ENCODE results near the gene BOD1. TPM values are rescaled to one million over a fixed set of nuclear protein-coding genes. Genes with fewer than 3 reads are reported as not detected.

Gene BOD1
- total and polyA plus RNA-seq, 10 of the 15 experiments (the other 5 are each of a cell fraction or from before 2014, with no cell fraction given) = 14.1 to 35.8 (median 29.6) TPM

DNA sequence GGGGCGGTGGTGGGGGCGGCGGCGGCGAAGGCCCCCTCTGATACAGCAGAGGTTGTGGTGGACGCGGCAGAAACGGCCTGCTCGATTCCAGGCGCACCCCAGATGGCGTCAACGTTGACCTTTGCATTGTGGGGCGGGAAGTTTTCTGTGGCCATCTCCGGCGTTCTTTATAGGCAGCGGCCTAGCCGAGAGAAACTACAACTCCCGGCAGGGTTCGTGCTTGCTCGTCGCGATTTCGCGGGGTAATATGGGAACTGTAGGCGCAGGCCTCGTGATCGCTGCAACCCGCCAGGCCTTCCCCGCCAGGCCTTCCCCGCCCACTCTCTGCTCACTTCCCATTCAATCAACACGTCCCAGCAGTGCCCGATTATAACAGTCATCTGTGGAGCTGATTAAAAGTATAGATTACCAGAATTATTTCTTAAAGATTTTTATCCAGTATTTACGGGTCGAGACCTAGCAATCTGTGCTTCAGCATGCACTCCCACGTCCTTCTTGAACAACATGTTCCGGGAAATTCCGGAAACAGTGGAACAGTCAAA, at the start of gene BOD1 (continued):
- no peak for TF ChIP-seq ASH2L (IDR thresholded peaks at IDR 0.05; ENCODE audit: borderline replicate concordance, low read depth)
- TF ChIP-seq ATF7 (IDR thresholded peaks at IDR 0.05; ENCODE audit: low read depth) = peak; percentile 65
- no peak for TF ChIP-seq GATAD2B (conservative IDR thresholded peaks at IDR 0.05; ENCODE audit: low read depth)
- no peak for TF ChIP-seq NFXL1 (IDR thresholded peaks at IDR 0.05; ENCODE audit: borderline replicate concordance)
- TF ChIP-seq NR2C1 (IDR thresholded peaks at IDR 0.05) = peak; percentile 95
- no peak for TF ChIP-seq JUND (IDR thresholded peaks at IDR 0.05; ENCODE audit: low read depth, low read length)
- TF ChIP-seq TCF3 (IDR thresholded peaks at IDR 0.05; ENCODE audit: borderline replicate concordance, insufficient read depth, low read depth, low read length) = no peak
- no peak for TF ChIP-seq SMC3 (IDR thresholded peaks at IDR 0.05; ENCODE audit: borderline replicate concordance, low read length)
- TF ChIP-seq NR2C2 (IDR thresholded peaks at IDR 0.05; ENCODE audit: borderline replicate concordance, control insufficient read depth, insufficient read length, low read depth) = no peak
- TF ChIP-seq IRF4 (IDR thresholded peaks at IDR 0.05; ENCODE audit: low read depth, low read length) = peak; percentile 55; the same call in 1 of the 2 replicates
- TF ChIP-seq ZNF622 (IDR thresholded peaks at IDR 0.05) = no peak
- TF ChIP-seq STAT1 (conservative IDR thresholded peaks at IDR 0.05) = no peak
- peak; percentile 97 for TF ChIP-seq TARDBP (IDR thresholded peaks at IDR 0.05; ENCODE audit: borderline replicate concordance)
- no peak for TF ChIP-seq SMAD5 (IDR thresholded peaks at IDR 0.05; ENCODE audit: low read depth)
- TF ChIP-seq SPI1 (IDR thresholded peaks at IDR 0.05; ENCODE audit: borderline replicate concordance, insufficient read depth, low read depth, low read length) = peak; percentile 82
- peak; percentile 70; the same call in 1 of the 2 replicates for TF ChIP-seq SIN3A (IDR thresholded peaks at IDR 0.05; ENCODE audit: low read depth, low read length)
- TF ChIP-seq LARP7 (IDR thresholded peaks at IDR 0.05) = no peak; the same call in 1 of the 2 replicates
- TF ChIP-seq CEBPB (IDR thresholded peaks at IDR 0.05; ENCODE audit: borderline replicate concordance in 1 of 2, low read depth in 2 of 2, low read length in 2 of 2) = no peak
- peak; percentile 89 for TF ChIP-seq SREBF1 (IDR thresholded peaks at IDR 0.05; ENCODE audit: low read length)
- TF ChIP-seq, protein P1, sequence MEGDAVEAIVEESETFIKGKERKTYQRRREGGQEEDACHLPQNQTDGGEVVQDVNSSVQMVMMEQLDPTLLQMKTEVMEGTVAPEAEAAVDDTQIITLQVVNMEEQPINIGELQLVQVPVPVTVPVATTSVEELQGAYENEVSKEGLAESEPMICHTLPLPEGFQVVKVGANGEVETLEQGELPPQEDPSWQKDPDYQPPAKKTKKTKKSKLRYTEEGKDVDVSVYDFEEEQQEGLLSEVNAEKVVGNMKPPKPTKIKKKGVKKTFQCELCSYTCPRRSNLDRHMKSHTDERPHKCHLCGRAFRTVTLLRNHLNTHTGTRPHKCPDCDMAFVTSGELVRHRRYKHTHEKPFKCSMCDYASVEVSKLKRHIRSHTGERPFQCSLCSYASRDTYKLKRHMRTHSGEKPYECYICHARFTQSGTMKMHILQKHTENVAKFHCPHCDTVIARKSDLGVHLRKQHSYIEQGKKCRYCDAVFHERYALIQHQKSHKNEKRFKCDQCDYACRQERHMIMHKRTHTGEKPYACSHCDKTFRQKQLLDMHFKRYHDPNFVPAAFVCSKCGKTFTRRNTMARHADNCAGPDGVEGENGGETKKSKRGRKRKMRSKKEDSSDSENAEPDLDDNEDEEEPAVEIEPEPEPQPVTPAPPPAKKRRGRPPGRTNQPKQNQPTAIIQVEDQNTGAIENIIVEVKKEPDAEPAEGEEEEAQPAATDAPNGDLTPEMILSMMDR (IDR thresholded peaks at IDR 0.05 in 2 of 3, conservative IDR thresholded peaks at IDR 0.05 in 1 of 3; ENCODE audit: control insufficient read depth in 2 of 3, extremely low read depth in 1 of 3, insufficient read depth in 1 of 3, low read depth in 3 of 3, low read length in 3 of 3) = no peak
- peak; percentile 28; the same call in 1 of the 2 replicates for TF ChIP-seq DPF2 (IDR thresholded peaks at IDR 0.05)
- 0 out of 4 replicates have a peak, but pooled peaks of 1 of the 2 experiments have one; percentile 72 for TF ChIP-seq EP300 (IDR thresholded peaks at IDR 0.05; ENCODE audit: borderline replicate concordance in 1 of 2, control insufficient read depth in 1 of 2, low read depth in 2 of 2, low read length in 2 of 2)
- TF ChIP-seq SREBF2 (IDR thresholded peaks at IDR 0.05; ENCODE audit: low read length) = 0 out of 2 replicates have a peak, but pooled peaks have one; percentile 29
- TF ChIP-seq RELA (IDR thresholded peaks at IDR 0.05; ENCODE audit: borderline replicate concordance, partially characterized antibody) = no peak
- TF ChIP-seq, protein P2, sequence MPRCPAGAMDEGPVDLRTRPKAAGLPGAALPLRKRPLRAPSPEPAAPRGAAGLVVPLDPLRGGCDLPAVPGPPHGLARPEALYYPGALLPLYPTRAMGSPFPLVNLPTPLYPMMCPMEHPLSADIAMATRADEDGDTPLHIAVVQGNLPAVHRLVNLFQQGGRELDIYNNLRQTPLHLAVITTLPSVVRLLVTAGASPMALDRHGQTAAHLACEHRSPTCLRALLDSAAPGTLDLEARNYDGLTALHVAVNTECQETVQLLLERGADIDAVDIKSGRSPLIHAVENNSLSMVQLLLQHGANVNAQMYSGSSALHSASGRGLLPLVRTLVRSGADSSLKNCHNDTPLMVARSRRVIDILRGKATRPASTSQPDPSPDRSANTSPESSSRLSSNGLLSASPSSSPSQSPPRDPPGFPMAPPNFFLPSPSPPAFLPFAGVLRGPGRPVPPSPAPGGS (IDR thresholded peaks at IDR 0.05; ENCODE audit: borderline replicate concordance, insufficient read depth, low read depth, low read length, poor library complexity, severe bottlenecking) = no peak
- TF ChIP-seq, protein P3, sequence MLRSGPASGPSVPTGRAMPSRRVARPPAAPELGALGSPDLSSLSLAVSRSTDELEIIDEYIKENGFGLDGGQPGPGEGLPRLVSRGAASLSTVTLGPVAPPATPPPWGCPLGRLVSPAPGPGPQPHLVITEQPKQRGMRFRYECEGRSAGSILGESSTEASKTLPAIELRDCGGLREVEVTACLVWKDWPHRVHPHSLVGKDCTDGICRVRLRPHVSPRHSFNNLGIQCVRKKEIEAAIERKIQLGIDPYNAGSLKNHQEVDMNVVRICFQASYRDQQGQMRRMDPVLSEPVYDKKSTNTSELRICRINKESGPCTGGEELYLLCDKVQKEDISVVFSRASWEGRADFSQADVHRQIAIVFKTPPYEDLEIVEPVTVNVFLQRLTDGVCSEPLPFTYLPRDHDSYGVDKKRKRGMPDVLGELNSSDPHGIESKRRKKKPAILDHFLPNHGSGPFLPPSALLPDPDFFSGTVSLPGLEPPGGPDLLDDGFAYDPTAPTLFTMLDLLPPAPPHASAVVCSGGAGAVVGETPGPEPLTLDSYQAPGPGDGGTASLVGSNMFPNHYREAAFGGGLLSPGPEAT (IDR thresholded peaks at IDR 0.05; ENCODE audit: low read depth) = peak; percentile 75; the same call in 1 of the 2 replicates
- no peak for TF ChIP-seq ZNF384 (IDR thresholded peaks at IDR 0.05; ENCODE audit: borderline replicate concordance, low read depth, low read length)
- no peak for TF ChIP-seq KLF5 (IDR thresholded peaks at IDR 0.05; ENCODE audit: partially characterized antibody)

Data from GM12878 (cell line).